ENCODE results near the gene YPEL1. TPM values are rescaled to one million over a fixed set of nuclear protein-coding genes. Genes with fewer than 3 reads are reported as not detected.

YPEL1 gene
- total and polyA plus RNA-seq, 2 of the 13 experiments (the other 11 are each of a cell fraction or from before 2014, with no cell fraction given) = 0.33 to 2.5 TPM

DNA sequence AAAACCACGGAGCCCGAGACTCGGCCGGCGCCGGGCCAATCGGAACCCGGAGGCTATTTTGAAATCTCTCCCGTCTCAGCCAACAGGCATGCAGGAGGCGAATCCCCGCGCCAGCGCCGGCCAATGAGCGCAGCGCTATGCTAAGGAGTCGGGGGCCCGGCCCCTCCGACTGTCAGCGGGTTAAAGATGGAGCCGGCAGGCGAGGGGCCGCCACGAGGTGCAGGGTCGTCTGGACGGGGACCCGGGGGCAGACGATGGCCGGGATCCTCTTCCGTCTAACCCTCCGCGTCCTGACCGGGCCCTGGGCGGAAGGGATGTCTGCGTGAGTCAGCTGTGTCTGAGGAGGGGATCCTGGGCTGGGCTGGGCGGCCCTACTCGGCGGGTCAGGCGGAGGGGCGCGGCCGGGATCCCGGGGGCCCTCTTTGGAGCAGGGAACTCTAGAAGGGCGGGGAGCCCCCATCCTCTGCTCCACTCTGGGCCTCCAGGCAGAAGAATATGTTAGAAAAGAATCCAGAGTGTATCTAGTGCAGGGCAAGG, 83.5 kb downstream of the YPEL1 start (continued):
- TF ChIP-seq POLR2A (IDR thresholded peaks at IDR 0.05; ENCODE audit: insufficient read depth in 1 of 2, low read depth in 2 of 2, low read length in 2 of 2) (peak; percentile 56 to 65), ATM (IDR thresholded peaks at IDR 0.05; ENCODE audit: borderline replicate concordance) (no peak), NFYC (CRISPR knock-in tag; IDR thresholded peaks at IDR 0.05) (peak; percentile 90), ZBTB7A (CRISPR knock-in tag; IDR thresholded peaks at IDR 0.05) (no peak), AHR (CRISPR knock-in tag; IDR thresholded peaks at IDR 0.05) (peak; percentile 32; the same call in 1 of the 2 replicates), KDM5B (CRISPR knock-in tag; IDR thresholded peaks at IDR 0.05; ENCODE audit: borderline replicate concordance) (no peak), SP2 (CRISPR knock-in tag; IDR thresholded peaks at IDR 0.05) (peak; percentile 76), MEIS2 (CRISPR knock-in tag; IDR thresholded peaks at IDR 0.05) (peak; percentile 66; the same call in 1 of the 2 replicates), ZNF30 (CRISPR knock-in tag; IDR thresholded peaks at IDR 0.05) (0 out of 2 replicates have a peak, but pooled peaks have one; percentile 52), DMAP1 (CRISPR knock-in tag; IDR thresholded peaks at IDR 0.05) (peak; percentile 92), PHF20 (CRISPR knock-in tag; IDR thresholded peaks at IDR 0.05) (no peak), TAF1 (CRISPR knock-in tag; IDR thresholded peaks at IDR 0.05) (peak; percentile 67; the same call in 1 of the 2 replicates), NCOA2 (CRISPR knock-in tag; IDR thresholded peaks at IDR 0.05) (0 out of 2 replicates have a peak, but pooled peaks have one; percentile 22), ZNF337 (CRISPR knock-in tag; IDR thresholded peaks at IDR 0.05; ENCODE audit: borderline replicate concordance, low read depth) (no peak), REL (CRISPR knock-in tag; conservative IDR thresholded peaks at IDR 0.05) (0 out of 2 replicates have a peak, but pooled peaks have one; percentile 58), HMGXB3 (CRISPR knock-in tag; IDR thresholded peaks at IDR 0.05; ENCODE audit: borderline replicate concordance) (peak; percentile 86; the same call in 1 of the 2 replicates), ZZZ3 (CRISPR knock-in tag; IDR thresholded peaks at IDR 0.05; ENCODE audit: borderline replicate concordance) (no peak), SP4 (CRISPR knock-in tag; IDR thresholded peaks at IDR 0.05) (peak; percentile 24; the same call in 1 of the 2 replicates), YEATS4 (CRISPR knock-in tag; IDR thresholded peaks at IDR 0.05; ENCODE audit: borderline replicate concordance) (peak; percentile 64; the same call in 1 of the 2 replicates), ZNF563 (CRISPR knock-in tag; IDR thresholded peaks at IDR 0.05) (peak; percentile 56; the same call in 1 of the 2 replicates)
- TF ChIP-seq, protein P1, sequence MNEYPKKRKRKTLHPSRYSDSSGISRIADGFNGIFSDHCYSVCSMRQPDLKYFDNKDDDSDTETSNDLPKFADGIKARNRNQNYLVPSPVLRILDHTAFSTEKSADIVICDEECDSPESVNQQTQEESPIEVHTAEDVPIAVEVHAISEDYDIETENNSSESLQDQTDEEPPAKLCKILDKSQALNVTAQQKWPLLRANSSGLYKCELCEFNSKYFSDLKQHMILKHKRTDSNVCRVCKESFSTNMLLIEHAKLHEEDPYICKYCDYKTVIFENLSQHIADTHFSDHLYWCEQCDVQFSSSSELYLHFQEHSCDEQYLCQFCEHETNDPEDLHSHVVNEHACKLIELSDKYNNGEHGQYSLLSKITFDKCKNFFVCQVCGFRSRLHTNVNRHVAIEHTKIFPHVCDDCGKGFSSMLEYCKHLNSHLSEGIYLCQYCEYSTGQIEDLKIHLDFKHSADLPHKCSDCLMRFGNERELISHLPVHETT (CRISPR knock-in tag; conservative IDR thresholded peaks at IDR 0.05) = no peak
- TF ChIP-seq, protein P2, sequence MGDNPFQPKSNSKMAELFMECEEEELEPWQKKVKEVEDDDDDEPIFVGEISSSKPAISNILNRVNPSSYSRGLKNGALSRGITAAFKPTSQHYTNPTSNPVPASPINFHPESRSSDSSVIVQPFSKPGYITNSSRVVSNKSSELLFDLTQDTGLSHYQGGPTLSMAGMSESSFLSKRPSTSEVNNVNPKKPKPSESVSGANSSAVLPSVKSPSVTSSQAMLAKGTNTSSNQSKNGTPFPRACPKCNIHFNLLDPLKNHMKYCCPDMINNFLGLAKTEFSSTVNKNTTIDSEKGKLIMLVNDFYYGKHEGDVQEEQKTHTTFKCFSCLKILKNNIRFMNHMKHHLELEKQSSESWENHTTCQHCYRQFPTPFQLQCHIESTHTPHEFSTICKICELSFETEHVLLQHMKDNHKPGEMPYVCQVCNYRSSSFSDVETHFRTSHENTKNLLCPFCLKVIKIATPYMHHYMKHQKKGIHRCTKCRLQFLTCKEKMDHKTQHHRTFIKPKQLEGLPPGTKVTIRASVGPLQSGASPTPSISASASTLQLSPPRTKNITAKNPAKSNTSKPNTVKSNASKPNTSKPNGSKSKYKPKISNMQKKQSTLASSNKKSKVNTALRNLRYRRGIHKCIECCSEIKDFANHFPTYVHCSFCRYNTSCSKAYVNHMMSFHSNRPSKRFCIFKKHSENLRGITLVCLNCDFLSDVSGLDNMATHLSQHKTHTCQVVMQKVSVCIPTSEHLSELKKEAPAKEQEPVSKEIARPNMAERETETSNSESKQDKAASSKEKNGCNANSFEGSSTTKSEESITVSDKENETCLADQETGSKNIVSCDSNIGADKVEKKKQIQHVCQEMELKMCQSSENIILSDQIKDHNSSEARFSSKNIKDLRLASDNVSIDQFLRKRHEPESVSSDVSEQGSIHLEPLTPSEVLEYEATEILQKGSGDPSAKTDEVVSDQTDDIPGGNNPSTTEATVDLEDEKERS (CRISPR knock-in tag; IDR thresholded peaks at IDR 0.05) = no peak
- TF ChIP-seq, protein P3, sequence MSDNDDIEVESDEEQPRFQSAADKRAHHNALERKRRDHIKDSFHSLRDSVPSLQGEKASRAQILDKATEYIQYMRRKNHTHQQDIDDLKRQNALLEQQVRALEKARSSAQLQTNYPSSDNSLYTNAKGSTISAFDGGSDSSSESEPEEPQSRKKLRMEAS (IDR thresholded peaks at IDR 0.05) = peak; percentile 92

Measured in HepG2 (cell line).